Measurements from ENCODE around the gene SRSF10. TPM values are rescaled to one million over a fixed set of nuclear protein-coding genes. Genes with fewer than 3 reads are reported as not detected.

The SRSF10 gene
- total RNA-seq, 1 experiment from 2014 or later, result 142 TPM

DNA sequence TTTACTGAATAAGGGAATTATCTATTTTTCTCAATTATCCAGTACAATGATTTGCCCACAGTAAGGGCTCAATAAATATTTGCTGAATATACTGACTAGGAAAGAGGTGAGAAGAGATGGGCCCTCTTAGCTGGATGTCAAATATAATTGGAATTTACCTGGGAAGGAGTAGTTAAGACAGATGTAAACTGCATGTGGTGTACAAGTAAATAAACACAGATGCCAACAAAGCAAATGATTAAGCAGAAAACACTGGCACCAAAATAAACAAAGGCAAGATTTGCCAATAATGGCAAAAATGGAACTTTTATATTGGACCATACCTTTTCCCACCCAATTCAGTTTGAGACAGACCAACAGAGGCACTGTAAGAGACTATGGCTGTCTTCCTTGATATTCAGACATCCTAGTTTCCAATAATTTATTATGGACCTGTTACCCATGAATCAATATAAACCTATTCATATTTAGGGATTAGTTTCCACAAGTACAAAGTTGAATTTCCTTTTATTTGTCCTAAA lies 13.1 kb downstream of the SRSF10 start:
- Histone ChIP-seq H3K4me2 (ENCODE audit: low read length) (no peak overlapping the region), H3K9me2 (ENCODE audit: insufficient read depth) (no peaks in the 10 kb centered on the region), H3K36me3 (ENCODE audit: control insufficient read depth in 1 of 2, insufficient read depth in 2 of 2, low read length in 2 of 2) (peaks cover 38 to 51% of the 10 kb centered on the region in 2 experiments), H3K27me3 (ENCODE audit: insufficient read depth, low read length) (no peaks in the 10 kb centered on the region), H3K79me2 (ENCODE audit: insufficient read depth, low read length) (peaks cover 80% of the 10 kb centered on the region), H3K9ac (ENCODE audit: low read length) (no peak overlapping the region), H2AFZ (ENCODE audit: low read depth, low read length, poor library complexity, severe bottlenecking) (no peak overlapping the region), H3K27ac (ENCODE audit: low read depth, low read length) (no peak overlapping the region), H4K20me1 (ENCODE audit: insufficient read depth) (peaks cover 7% of the 10 kb centered on the region; the same call in 1 of the 2 replicates), H3K4me3 (replicated peaks in 1 of 2; ENCODE audit: low read depth in 1 of 2, low read length in 2 of 2) (no peak overlapping the region), H3K9me3 (ENCODE audit: control insufficient read depth in 1 of 2, insufficient read depth in 1 of 2, low read depth in 1 of 2, low read length in 2 of 2) (no peaks in the 10 kb centered on the region), H3K4me1 (ENCODE audit: control insufficient read depth in 1 of 2, insufficient read depth in 2 of 2, low read length in 2 of 2) (no peaks in the 10 kb centered on the region)
- CTCF ChIA-PET, result no interaction called here
- POLR2A ChIA-PET, result interaction anchor here (0.7 kb wide), 1 partner anchor 260 kb away, joined by 3 read pairs; no protein-coding TSS in a partner anchor
- no peak for ATAC-seq
- RAD21 ChIA-PET (ENCODE audit: low non-redundant PET in 1 of 2, low total read pairs in 2 of 2, uncharacterized antibody in 2 of 2, unreplicated experiment in 2 of 2), result no interaction called here
- DNase-seq (ENCODE audit: low read depth, low spot score), result no peak
- intact Hi-C loops (cut with micrococcal nuclease), result no loop called here
- BruUV-seq (replicated peaks), result no TSS peak
- TF ChIP-seq JUND (IDR thresholded peaks at IDR 0.05), result no peak
- no peak for TF ChIP-seq RAD21 (IDR thresholded peaks at IDR 0.05; ENCODE audit: low read depth)
- no peak for TF ChIP-seq CEBPB (IDR thresholded peaks at IDR 0.05; ENCODE audit: low read depth)
- no peak for TF ChIP-seq SP1 (IDR thresholded peaks at IDR 0.05; ENCODE audit: low read depth)
- TF ChIP-seq, protein P1, sequence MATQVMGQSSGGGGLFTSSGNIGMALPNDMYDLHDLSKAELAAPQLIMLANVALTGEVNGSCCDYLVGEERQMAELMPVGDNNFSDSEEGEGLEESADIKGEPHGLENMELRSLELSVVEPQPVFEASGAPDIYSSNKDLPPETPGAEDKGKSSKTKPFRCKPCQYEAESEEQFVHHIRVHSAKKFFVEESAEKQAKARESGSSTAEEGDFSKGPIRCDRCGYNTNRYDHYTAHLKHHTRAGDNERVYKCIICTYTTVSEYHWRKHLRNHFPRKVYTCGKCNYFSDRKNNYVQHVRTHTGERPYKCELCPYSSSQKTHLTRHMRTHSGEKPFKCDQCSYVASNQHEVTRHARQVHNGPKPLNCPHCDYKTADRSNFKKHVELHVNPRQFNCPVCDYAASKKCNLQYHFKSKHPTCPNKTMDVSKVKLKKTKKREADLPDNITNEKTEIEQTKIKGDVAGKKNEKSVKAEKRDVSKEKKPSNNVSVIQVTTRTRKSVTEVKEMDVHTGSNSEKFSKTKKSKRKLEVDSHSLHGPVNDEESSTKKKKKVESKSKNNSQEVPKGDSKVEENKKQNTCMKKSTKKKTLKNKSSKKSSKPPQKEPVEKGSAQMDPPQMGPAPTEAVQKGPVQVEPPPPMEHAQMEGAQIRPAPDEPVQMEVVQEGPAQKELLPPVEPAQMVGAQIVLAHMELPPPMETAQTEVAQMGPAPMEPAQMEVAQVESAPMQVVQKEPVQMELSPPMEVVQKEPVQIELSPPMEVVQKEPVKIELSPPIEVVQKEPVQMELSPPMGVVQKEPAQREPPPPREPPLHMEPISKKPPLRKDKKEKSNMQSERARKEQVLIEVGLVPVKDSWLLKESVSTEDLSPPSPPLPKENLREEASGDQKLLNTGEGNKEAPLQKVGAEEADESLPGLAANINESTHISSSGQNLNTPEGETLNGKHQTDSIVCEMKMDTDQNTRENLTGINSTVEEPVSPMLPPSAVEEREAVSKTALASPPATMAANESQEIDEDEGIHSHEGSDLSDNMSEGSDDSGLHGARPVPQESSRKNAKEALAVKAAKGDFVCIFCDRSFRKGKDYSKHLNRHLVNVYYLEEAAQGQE (IDR thresholded peaks at IDR 0.05; ENCODE audit: low read depth), result no peak
- no peak for TF ChIP-seq ZFX (IDR thresholded peaks at IDR 0.05)
- no peak for TF ChIP-seq YY1 (IDR thresholded peaks at IDR 0.05; ENCODE audit: extremely low read depth, insufficient replicate concordance, low read depth, low read length)
- TF ChIP-seq CBX3 (IDR thresholded peaks at IDR 0.05; ENCODE audit: low read depth), result no peak
- TF ChIP-seq FOSL1 (IDR thresholded peaks at IDR 0.05; ENCODE audit: low read depth), result no peak
